H1 (cell line): ENCODE data around the gene CUX1. TPM values are rescaled to one million over a fixed set of nuclear protein-coding genes. Genes with fewer than 3 reads are reported as not detected.

ENCODE experiments used
- CTCF ChIA-PET: fragments of 300-600 bp; sonication (Branson Sonifier 250); formaldehyde crosslinking; loops from one replicate; lab custom pipeline; 2021; ENCODE audit not compliant: partially characterized antibody; lab: Charles Lee
- POLR2A ChIA-PET: fragments of 300-600 bp; sonication (Branson Sonifier 250); formaldehyde crosslinking; loops from one replicate; lab custom pipeline; 2021; ENCODE audit warnings: inconsistent platforms; ENCODE audit not compliant: partially characterized antibody; lab: Charles Lee
- DNase-seq, 2 experiments: peaks; one replicate each; pipeline versions ENCODE4 v3.0.0 to v3.0.0-alpha.2; 2010 to 2022; ENCODE audit warnings: low spot score in 2 of 2, low read depth in 1 of 2, mixed read lengths in 1 of 2
- FAIRE-seq: peaks from 2 replicates; lab custom pipeline; 2011; peaks lifted over from hg19 to GRCh38; lab: Jason Lieb, UNC
- H2AFZ ChIP-seq: 2 replicates; pipeline ENCODE4 v1.8.1; 2012; ENCODE audit warnings: low read length, inconsistent platforms
- H2AK5ac ChIP-seq: 2 replicates; pipeline ENCODE4 v1.6.1; 2013; ENCODE audit warnings: low read depth, low read length
- H2BK120ac ChIP-seq: replicated peaks from 2 replicates; pipeline ENCODE3; 2013; ENCODE audit warnings: low read depth, low read length, inconsistent platforms
- H2BK12ac ChIP-seq: 2 replicates; pipeline ENCODE4 v1.6.1; 2013; ENCODE audit warnings: low read depth, low read length
- H2BK15ac ChIP-seq: 2 replicates; pipeline ENCODE4 v1.6.1; 2013; ENCODE audit warnings: low read length
- H2BK20ac ChIP-seq: 2 replicates; pipeline ENCODE4 v1.6.1; 2013; ENCODE audit warnings: low read length
- H2BK5ac ChIP-seq: 2 replicates; pipeline ENCODE4 v1.6.1; 2013; ENCODE audit warnings: low read depth, low read length
- H3K14ac ChIP-seq: 2 replicates; pipeline ENCODE4 v1.6.1; 2013; ENCODE audit warnings: inconsistent platforms; ENCODE audit not compliant: insufficient read length
- H3K18ac ChIP-seq: 2 replicates; pipeline ENCODE4 v1.6.1; 2013; ENCODE audit warnings: low read length; ENCODE audit errors: extremely low read depth
- H3K23ac ChIP-seq: 2 replicates; pipeline ENCODE4 v1.6.1; 2013; ENCODE audit warnings: inconsistent platforms; ENCODE audit not compliant: insufficient read length
- H3K23me2 ChIP-seq: 2 replicates; pipeline ENCODE4 v1.6.1; 2013; ENCODE audit warnings: low read depth, low read length
- H3K27ac ChIP-seq: 2 replicates; pipeline ENCODE4 v1.6.1; 2011; ENCODE audit warnings: low read depth, low read length, inconsistent platforms
- H3K27me3 ChIP-seq, 4 experiments: replicated peaks in 1 of 4; 1 replicate in 1 of 4; 2 replicates in 3 of 4; pipeline versions ENCODE4 v1.6.1 to v1.8.1; 2011 to 2013; ENCODE audit warnings: low read length in 3 of 4, mild to moderate bottlenecking in 3 of 4, inconsistent platforms in 2 of 4, mixed read lengths in 2 of 4, moderate library complexity in 1 of 4; ENCODE audit not compliant: control insufficient read depth in 3 of 4, insufficient read depth in 3 of 4; ENCODE audit errors: extremely low read depth in 1 of 4
- H3K36me3 ChIP-seq, 4 experiments: 2 replicates each; pipeline versions ENCODE4 v1.6.1 to v1.8.1; 2011 to 2013; ENCODE audit warnings: mild to moderate bottlenecking in 4 of 4, low read length in 3 of 4, moderate library complexity in 2 of 4, control low read depth in 1 of 4, inconsistent platforms in 1 of 4; ENCODE audit not compliant: insufficient read depth in 4 of 4, control insufficient read depth in 2 of 4
- H3K4ac ChIP-seq: replicated peaks from 2 replicates; pipeline ENCODE3; 2013; ENCODE audit warnings: low read length, low read depth, mixed read lengths, inconsistent platforms; ENCODE audit not compliant: insufficient read length
- H3K4me1 ChIP-seq, 4 experiments: replicated peaks in 1 of 4; 1 replicate in 1 of 4; 2 replicates in 3 of 4; pipeline versions ENCODE4 v1.6.1 to v1.8.1; 2011 to 2013; ENCODE audit warnings: low read length in 3 of 4, inconsistent platforms in 2 of 4, mixed read lengths in 1 of 4; ENCODE audit not compliant: insufficient read depth in 4 of 4, control insufficient read depth in 3 of 4
- H3K4me2 ChIP-seq, 2 experiments: 2 replicates each; pipeline versions ENCODE4 v1.6.1 to v1.8.1; 2011 to 2013; ENCODE audit warnings: low read depth in 2 of 2, low read length in 2 of 2, control low read depth in 1 of 2, inconsistent platforms in 1 of 2, mild to moderate bottlenecking in 1 of 2; ENCODE audit not compliant: insufficient read depth in 1 of 2
- H3K4me3 ChIP-seq, 4 experiments: fragments of 200-600, 300-600 bp in 1 of 4; sonication (generic), shearing (Covaris generic), sonication (Bioruptor Twin) in 1 of 4; 2 replicates each; pipeline versions ENCODE4 v1.5.1 to v1.8.1; 2011 to 2016; ENCODE audit warnings: low read length in 4 of 4, low read depth in 3 of 4, control low read depth in 2 of 4, inconsistent platforms in 2 of 4, mild to moderate bottlenecking in 2 of 4, mixed read lengths in 1 of 4, moderate library complexity in 1 of 4; ENCODE audit not compliant: insufficient read depth in 2 of 4; ENCODE audit errors: extremely low read depth in 1 of 4
- H3K56ac ChIP-seq: replicated peaks from 2 replicates; pipeline ENCODE3; 2013; ENCODE audit warnings: low read depth, mild to moderate bottlenecking, mixed read lengths, low read length, inconsistent platforms; ENCODE audit not compliant: insufficient read length
- H3K79me1 ChIP-seq: 2 replicates; pipeline ENCODE4 v1.6.1; 2013; ENCODE audit warnings: low read depth, low read length, control low read depth
- H3K79me2 ChIP-seq, 2 experiments: 2 replicates each; pipeline versions ENCODE4 v1.6.1 to v1.8.1; 2012 to 2013; ENCODE audit warnings: low read length in 2 of 2, mild to moderate bottlenecking in 2 of 2, inconsistent platforms in 1 of 2; ENCODE audit not compliant: insufficient read depth in 2 of 2, control insufficient read depth in 1 of 2
- H3K9ac ChIP-seq, 4 experiments: replicated peaks in 1 of 4; 1 replicate in 1 of 4; 2 replicates in 3 of 4; pipeline versions ENCODE4 v1.6.1 to v1.8.1; 2011 to 2013; ENCODE audit warnings: low read depth in 3 of 4, low read length in 3 of 4, control low read depth in 2 of 4, mild to moderate bottlenecking in 2 of 4, moderate library complexity in 2 of 4, inconsistent platforms in 1 of 4; ENCODE audit errors: extremely low read depth in 1 of 4
- H3K9me3 ChIP-seq, 2 experiments: 2 replicates each; pipeline versions ENCODE4 v1.6.1 to v1.8.1; 2012 to 2013; ENCODE audit warnings: mild to moderate bottlenecking in 2 of 2, moderate library complexity in 2 of 2, control low read depth in 1 of 2, inconsistent platforms in 1 of 2, low read depth in 1 of 2, low read length in 1 of 2, mixed read lengths in 1 of 2; ENCODE audit not compliant: insufficient read depth in 2 of 2
- H4K20me1 ChIP-seq, 2 experiments: replicated peaks in 1 of 2; 2 replicates each; pipeline versions ENCODE3 to v1.8.1; 2011 to 2013; ENCODE audit warnings: inconsistent platforms in 2 of 2, low read length in 2 of 2, mild to moderate bottlenecking in 1 of 2; ENCODE audit not compliant: insufficient read depth in 2 of 2, control insufficient read depth in 1 of 2
- H4K5ac ChIP-seq: 2 replicates; pipeline ENCODE4 v1.6.1; 2013; ENCODE audit warnings: low read length, low read depth, mixed read lengths, inconsistent platforms; ENCODE audit not compliant: insufficient read length
- H4K8ac ChIP-seq: 2 replicates; pipeline ENCODE4 v1.8.0; 2013; ENCODE audit warnings: mild to moderate bottlenecking, moderate library complexity, low read length, inconsistent platforms; ENCODE audit not compliant: insufficient read depth; ENCODE audit errors: extremely low read depth
- H4K91ac ChIP-seq: replicated peaks from 2 replicates; pipeline ENCODE3; 2013; ENCODE audit warnings: low read length, mixed read lengths, inconsistent platforms; ENCODE audit not compliant: insufficient read length
- EZH2 ChIP-seq: fragments of 200-600 bp; sonication (generic); IDR thresholded peaks from 2 replicates; pipeline ENCODE4 v1.7.1; 2012; ENCODE audit warnings: low read depth, mild to moderate bottlenecking, moderate library complexity, low read length, inconsistent platforms; ENCODE audit not compliant: severe bottlenecking
- NRF1 ChIP-seq: IDR thresholded peaks from 2 replicates; pipeline ENCODE4 v1.6.1; 2011; ENCODE audit warnings: mild to moderate bottlenecking, low read depth, low read length, improper control_type of control experiment
- RAD21 ChIP-seq, 2 experiments: IDR thresholded peaks in 1 of 2; conservative IDR thresholded peaks in 1 of 2; 2 replicates each; pipeline ENCODE4 v1.6.1; 2011; ENCODE audit warnings: low read depth in 2 of 2, low read length in 2 of 2, improper control_type of control experiment in 1 of 2, inconsistent platforms in 1 of 2, mild to moderate bottlenecking in 1 of 2, moderate library complexity in 1 of 2
- RBBP5 ChIP-seq: IDR thresholded peaks from 2 replicates; pipeline ENCODE4 v1.7.1; 2012; ENCODE audit warnings: low read depth, mild to moderate bottlenecking, inconsistent platforms, low read length, moderate library complexity, borderline replicate concordance
- SIN3A ChIP-seq, 2 experiments: IDR thresholded peaks in 1 of 2; conservative IDR thresholded peaks in 1 of 2; 2 replicates each; pipeline ENCODE4 v1.6.1; 2011 to 2012; ENCODE audit warnings: low read length in 2 of 2, improper control_type of control experiment in 1 of 2, low read depth in 1 of 2, mild to moderate bottlenecking in 1 of 2
- SIRT6 ChIP-seq: IDR thresholded peaks from one replicate; pipeline ENCODE4 v1.7.1; 2012; ENCODE audit warnings: low read length, inconsistent platforms
- SP4 ChIP-seq: IDR thresholded peaks from 2 replicates; pipeline ENCODE4 v1.6.1; 2012; ENCODE audit warnings: low read length, inconsistent platforms
- WGBS, 2 experiments: shearing (Covaris generic) in 1 of 2; methylation state at CpG; one replicate each; pipeline versions ENCODE4 v1.1.6 to v1.1.7; 2013 to 2015; ENCODE audit warnings: low lambda C conversion rate in 2 of 2, mixed read lengths in 2 of 2, inconsistent platforms in 1 of 2, low coverage in 1 of 2, missing lambda C conversion rate in 1 of 2; ENCODE audit not compliant: insufficient replicate concordance in 2 of 2, insufficient coverage in 1 of 2, insufficient read length in 1 of 2; ENCODE audit errors: extremely low coverage in 1 of 2, missing lambda C conversion rate in 1 of 2; 5-methylcytosine and 5-hydroxymethylcytosine counted together
- polyA plus RNA-seq, 7 experiments: library from polyadenylated mRNA; depleted of rRNA in 3 of 7; stranded (reverse) in 5 of 7; unstranded in 2 of 7; fragments of >200 nt in 5 of 7; fragments of 200-250 nt in 2 of 7; gene quantifications; 1 replicate in 5 of 7; 2 replicates in 1 of 7; 4 replicates in 1 of 7; pipeline versions ENCODE4 v1.2.1 to v1.2.3, GENCODE V29; 2011 to 2013; ENCODE audit warnings: missing spikeins in 2 of 7, mixed read lengths in 2 of 7
- total RNA-seq: library from RNA; stranded (reverse); fragmentation: NEBNext Ultra II Directional; extraction: Animal tissue kit (Norgen Biotek cat#: 25700); gene quantifications from 2 replicates; pipeline ENCODE4 v1.2.1, GENCODE V29; 2021

CUX1 gene
- total and polyA plus RNA-seq, 2 of the 8 experiments (the other 6 are each of a cell fraction or from before 2014, with no cell fraction given), result 21.6 to 65.9 TPM

GRCh38 chr7:102044641-102044983 lies 227.2 kb downstream of the CUX1 start:
- TF ChIP-seq RBBP5, result no peak
- no peak for TF ChIP-seq RAD21 (IDR thresholded peaks at IDR 0.05 in 1 of 2, conservative IDR thresholded peaks at IDR 0.05 in 1 of 2; ENCODE audit: low read depth in 2 of 2, low read length in 2 of 2)
- TF ChIP-seq SP4, result no peak
- no peak for TF ChIP-seq SIRT6
- TF ChIP-seq NRF1, result no peak
- TF ChIP-seq EZH2, result no peak
- TF ChIP-seq SIN3A (conservative IDR thresholded peaks at IDR 0.05 in 1 of 2, IDR thresholded peaks at IDR 0.05 in 1 of 2; ENCODE audit: low read depth in 1 of 2, low read length in 2 of 2), result no peak
- Histone ChIP-seq H3K27me3 (no peaks in the 10 kb centered on the region), H3K18ac (no peak overlapping the region), H4K20me1 (peaks cover 6 to 9% of the 10 kb centered on the region in 2 experiments), H3K9me3 (no peaks in the 10 kb centered on the region), H3K4me1 (no peaks in the 10 kb centered on the region; a peak in 1 of 7 replicates), H2AFZ (no peak overlapping the region), H4K8ac (no peak overlapping the region), H2BK20ac (no peak overlapping the region), H2BK12ac (no peak overlapping the region), H4K5ac (no peak overlapping the region), H3K4ac (no peak overlapping the region), H3K56ac (no peak overlapping the region), H2BK15ac (no peak overlapping the region), H3K79me1 (peaks cover 8% of the 10 kb centered on the region; the same call in 1 of the 2 replicates), H3K9ac (no peak overlapping the region), H3K14ac (no peak overlapping the region), H3K23me2 (peaks cover 5% of the 10 kb centered on the region; the same call in 1 of the 2 replicates), H2AK5ac (no peak overlapping the region), H3K79me2 (no peaks in the 10 kb centered on the region; a peak in 1 of 4 replicates), H4K91ac (no peak overlapping the region), H2BK5ac (no peak overlapping the region; the same call in 1 of the 2 replicates), H2BK120ac (no peak overlapping the region), H3K4me3 (no peak overlapping the region), H3K27ac (no peak overlapping the region), H3K23ac (no peak overlapping the region), H3K4me2 (no peak overlapping the region), H3K36me3 (no peaks in the 10 kb centered on the region)
- ChIA-PET CTCF (interaction anchor here (0.6 to 1.2 kb wide), 2 partner anchors 45 to 502 kb away, joined by 3 read pairs; no protein-coding TSS in a partner anchor), POLR2A (no interaction called here)
- 81% methylated on average over 6 of the region's 6 CpGs; no CpG with 5 or more reads in 1 of the 2 experiments for WGBS, 2 experiments
- no peak for DNase-seq
- FAIRE-seq, result no peak
